HG03103 (cell line): ENCODE measurements around the gene DDR1.
"Not testable (repeated sequence)": the region's sequence is repeated elsewhere in the genome, so short reads cannot be mapped to it uniquely, and the experiment has no call there.

Source experiments
- ATAC-seq: cut with Tn5 transposase; IDR thresholded peaks from one replicate; pipeline ENCODE4 v1.9.1; 2021; ENCODE audit warnings: low read depth; ENCODE audit not compliant: unreplicated experiment

Gene DDR1

GRCh38 chr6:30891816-30892538, 7.7 kb downstream of the DDR1 start:
- ATAC-seq: no peak

- no peak for ATAC-seq
Observed at GRCh38 chr6:30893001-30893591, 8.8 kb downstream of the DDR1 start.

- ATAC-seq: no peak
Observed at GRCh38 chr6:30893666-30894065, 9.3 kb downstream of the DDR1 start.

GRCh38 chr6:30894381-30894780, 10.1 kb downstream of the DDR1 start:
- no peak for ATAC-seq

GRCh38 chr6:30894935-30895334, 10.6 kb downstream of the DDR1 start:
- ATAC-seq: no peak

GRCh38 chr6:30895343-30895742, 11.0 kb downstream of the DDR1 start:
- no peak for ATAC-seq

- ATAC-seq: no peak
Observed at GRCh38 chr6:30896541-30896940, 12.2 kb downstream of the DDR1 start.

GRCh38 chr6:30897882-30898281, 13.6 kb downstream of the DDR1 start:
- no peak for ATAC-seq

GRCh38 chr6:30898750-30899360, 14.5 kb downstream of the DDR1 start:
- no peak for ATAC-seq

GRCh38 chr6:30900863-30901417, 16.6 kb downstream of the DDR1 start:
- no peak for ATAC-seq

- no peak for ATAC-seq
Observed at GRCh38 chr6:30901436-30901835, 17.1 kb downstream of the DDR1 start.

- ATAC-seq: not testable (repeated sequence)
Observed at GRCh38 chr6:30902196-30902595, 17.9 kb downstream of the DDR1 start.

GRCh38 chr6:30902709-30903108, 18.4 kb downstream of the DDR1 start:
- ATAC-seq: no peak

GRCh38 chr6:30903236-30903635, 18.9 kb downstream of the DDR1 start:
- no peak for ATAC-seq

GRCh38 chr6:30907290-30907757, 23.0 kb downstream of the DDR1 start:
- ATAC-seq: not testable (repeated sequence)

- ATAC-seq: peak; percentile 82
Observed at GRCh38 chr6:30907758-30908591, 23.7 kb downstream of the DDR1 start, which contains the start of gene GTF2H4. GTF2H4 (plus strand) TSS chr6:30908207.

- ATAC-seq: no peak
Observed at GRCh38 chr6:30908700-30909099, 24.4 kb downstream of the DDR1 start.

GRCh38 chr6:30910473-30910872, 26.2 kb downstream of the DDR1 start:
- ATAC-seq: not testable (repeated sequence)

- ATAC-seq: no peak
Observed at GRCh38 chr6:30912746-30913520, 28.6 kb downstream of the DDR1 start.

- ATAC-seq: no peak
Observed at GRCh38 chr6:30913721-30914075, 29.4 kb downstream of the DDR1 start.
